WERI-Rb-1 (cell line): ENCODE data around the gene IGSF10.

ENCODE experiments used
- DNase-seq: peaks from one replicate; pipeline ENCODE4 v3.0.0-alpha.2; 2020
- H3K27ac ChIP-seq: fragments of 250-450 bp; sonication (Bioruptor Pico); 2 replicates; pipeline ENCODE4 v1.5.1; 2020; ENCODE audit warnings: mild to moderate bottlenecking, moderate library complexity
- H3K27me3 ChIP-seq: fragments of 250-450 bp; sonication (Bioruptor Pico); 2 replicates; pipeline ENCODE4 v1.5.1; 2021; ENCODE audit warnings: mild to moderate bottlenecking, low read depth, moderate library complexity; ENCODE audit not compliant: insufficient read depth, severe bottlenecking
- H3K36me3 ChIP-seq: fragments of 250-450 bp; sonication (Bioruptor Pico); 2 replicates; pipeline ENCODE4 v1.5.1; 2020; ENCODE audit warnings: mild to moderate bottlenecking, moderate library complexity
- H3K4me3 ChIP-seq: 2 replicates; pipeline ENCODE4 v1.5.1; 2011; ENCODE audit warnings: low read depth, mild to moderate bottlenecking, control low read depth, low read length
- H3K9me3 ChIP-seq: fragments of 250-450 bp; sonication (Bioruptor Pico); 2 replicates; pipeline ENCODE4 v1.5.1; 2021; ENCODE audit warnings: mild to moderate bottlenecking, moderate library complexity; ENCODE audit not compliant: severe bottlenecking
- CTCF ChIP-seq: IDR thresholded peaks from 2 replicates; pipeline ENCODE4 v1.5.1; 2011; ENCODE audit warnings: low read depth, mild to moderate bottlenecking, control low read depth, inconsistent platforms, low read length

Gene IGSF10

DNA sequence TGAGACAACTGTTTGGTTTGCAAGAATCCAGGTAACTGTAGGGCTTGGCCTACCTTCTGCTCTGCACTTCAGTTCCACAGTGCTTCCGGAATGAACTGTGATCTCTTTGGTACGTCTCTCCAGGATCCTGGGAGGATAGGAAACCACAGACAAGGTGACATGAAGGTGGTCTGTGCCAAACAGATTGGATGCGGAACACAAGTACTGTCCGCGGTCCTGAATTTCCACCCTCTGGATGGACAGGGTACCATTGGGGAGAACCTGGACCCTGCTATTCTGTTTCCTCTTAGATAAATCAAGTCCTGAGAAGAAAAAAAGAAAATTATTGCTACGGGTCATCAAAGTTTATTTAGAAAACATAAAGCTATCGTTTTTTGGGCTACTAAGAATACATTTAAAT, 17.3 kb downstream of the IGSF10 start:
- TF ChIP-seq CTCF = no peak
- H3K27me3 ChIP-seq = peaks cover 28% of the 10 kb centered on the region
- H3K9me3 ChIP-seq = no peaks in the 10 kb centered on the region
- no peak overlapping the region for H3K4me3 ChIP-seq
- H3K36me3 ChIP-seq = no peaks in the 10 kb centered on the region
- no peak overlapping the region for H3K27ac ChIP-seq
- no peak for DNase-seq

DNA sequence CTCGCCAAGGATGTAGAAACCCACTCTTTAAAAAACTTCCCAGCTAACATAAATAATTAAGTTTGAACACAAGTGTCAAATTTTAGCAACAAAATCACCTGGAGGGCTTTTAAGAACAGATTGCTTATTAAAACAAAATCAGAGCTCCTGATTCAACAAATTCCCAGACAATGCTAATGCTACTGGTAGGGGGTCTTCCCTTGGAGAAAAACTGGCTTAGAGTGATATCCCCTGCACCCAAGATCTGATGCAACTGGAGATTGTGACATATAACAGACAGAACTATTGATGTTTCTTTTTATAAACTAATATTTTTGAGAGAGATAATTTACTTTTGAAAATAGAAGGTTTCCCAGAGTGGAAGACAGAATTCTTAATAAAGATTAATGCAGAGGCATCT, 19.9 kb downstream of the IGSF10 start:
- TF ChIP-seq CTCF = no peak
- no peak overlapping the region for H3K4me3 ChIP-seq
- no peak overlapping the region for H3K27ac ChIP-seq

GRCh38 chr3:151439652-151440125, 21.2 kb downstream of the IGSF10 start:
- Histone ChIP-seq H3K27me3 (peaks cover 8% of the 10 kb centered on the region), H3K4me3 (no peak overlapping the region), H3K27ac (no peak overlapping the region), H3K36me3 (no peaks in the 10 kb centered on the region), H3K9me3 (no peaks in the 10 kb centered on the region)
- TF ChIP-seq CTCF = peak; percentile 42; the same call in 1 of the 2 replicates
- no peak for DNase-seq

More for the DNA sequence above, 19.9 kb downstream of the IGSF10 start:
- Histone ChIP-seq H3K27me3 (peaks cover 12% of the 10 kb centered on the region), H3K36me3 (no peaks in the 10 kb centered on the region), H3K9me3 (no peaks in the 10 kb centered on the region)
- no peak for DNase-seq

- no peak overlapping the region for H3K4me3 ChIP-seq
- no peak for TF ChIP-seq CTCF
- no peaks in the 10 kb centered on the region for H3K9me3 ChIP-seq
- no peaks in the 10 kb centered on the region for H3K36me3 ChIP-seq
- peaks cover 7% of the 10 kb centered on the region for H3K27me3 ChIP-seq
- H3K27ac ChIP-seq = no peak overlapping the region
- no peak for DNase-seq
Observed at GRCh38 chr3:151437906-151438305, 23.0 kb downstream of the IGSF10 start.

- H3K36me3 ChIP-seq = no peaks in the 10 kb centered on the region
- TF ChIP-seq CTCF = no peak
- DNase-seq = no peak
- H3K4me3 ChIP-seq = no peak overlapping the region
- peaks cover 4% of the 10 kb centered on the region for H3K27me3 ChIP-seq
- no peak overlapping the region for H3K27ac ChIP-seq
- H3K9me3 ChIP-seq = no peaks in the 10 kb centered on the region
Observed at GRCh38 chr3:151436675-151437446, 24.0 kb downstream of the IGSF10 start.
